HG02852 (cell line): ENCODE results near the gene PTPRD.

Experiments
- ATAC-seq: cut with Tn5 transposase; IDR thresholded peaks from one replicate; pipeline ENCODE4 v1.9.1; 2021; ENCODE audit warnings: mild to moderate bottlenecking, moderate library complexity; ENCODE audit not compliant: unreplicated experiment

PTPRD gene

DNA sequence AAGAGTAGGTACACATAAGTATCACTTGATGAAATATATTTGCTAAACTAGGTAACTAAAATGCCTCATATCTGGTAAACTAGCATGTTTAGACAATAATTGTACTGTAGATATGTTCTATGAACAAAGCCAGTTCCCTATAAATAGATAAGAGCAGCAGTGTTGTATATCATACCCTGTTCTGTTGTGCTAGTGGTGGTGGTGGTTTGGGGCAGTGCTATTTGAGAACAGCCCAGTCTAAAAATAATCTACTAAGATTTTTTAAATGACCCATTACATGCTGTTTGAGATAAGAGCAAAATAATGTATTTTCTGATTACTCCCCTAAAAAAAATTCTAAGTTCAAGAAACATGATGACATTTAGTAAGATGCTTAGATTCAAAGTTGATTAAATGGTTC lies 1984.0 kb downstream of the PTPRD start:
- no peak for ATAC-seq

- no peak for ATAC-seq
These were observed 1984.7 kb downstream of the PTPRD start for GRCh38 chr9:8627976-8628679.

- ATAC-seq, result no peak
These were observed 1989.9 kb downstream of the PTPRD start for GRCh38 chr9:8622871-8623270.

DNA sequence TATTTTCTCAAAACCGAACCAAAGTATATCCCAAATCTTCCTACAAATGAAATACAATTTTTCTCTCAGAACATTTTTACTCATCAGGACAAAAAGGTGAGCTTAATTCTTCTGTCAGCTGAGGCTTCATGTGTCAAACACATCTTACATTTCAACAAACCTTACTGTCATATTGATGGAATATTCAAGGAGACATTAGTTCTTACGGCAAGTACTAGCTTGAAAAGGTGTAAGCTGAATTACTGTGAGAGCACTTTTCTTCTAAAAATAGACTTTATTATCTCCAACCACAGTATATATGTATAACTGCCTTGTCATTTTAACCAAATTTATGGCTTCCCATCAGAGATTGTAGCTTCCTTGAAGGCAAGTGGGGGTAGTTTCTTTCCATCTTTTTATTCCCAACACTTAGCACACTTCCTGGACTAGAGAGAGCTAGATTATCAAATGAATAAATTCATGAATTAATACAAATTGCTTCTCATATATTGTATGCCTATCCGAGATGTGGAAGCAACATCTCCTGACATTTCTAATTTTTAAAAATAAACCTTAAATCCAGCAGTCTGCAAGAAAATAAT lies 1990.5 kb downstream of the PTPRD start:
- ATAC-seq, result no peak

- no peak for ATAC-seq
These were observed 1991.4 kb downstream of the PTPRD start for GRCh38 chr9:8621416-8621815.

DNA sequence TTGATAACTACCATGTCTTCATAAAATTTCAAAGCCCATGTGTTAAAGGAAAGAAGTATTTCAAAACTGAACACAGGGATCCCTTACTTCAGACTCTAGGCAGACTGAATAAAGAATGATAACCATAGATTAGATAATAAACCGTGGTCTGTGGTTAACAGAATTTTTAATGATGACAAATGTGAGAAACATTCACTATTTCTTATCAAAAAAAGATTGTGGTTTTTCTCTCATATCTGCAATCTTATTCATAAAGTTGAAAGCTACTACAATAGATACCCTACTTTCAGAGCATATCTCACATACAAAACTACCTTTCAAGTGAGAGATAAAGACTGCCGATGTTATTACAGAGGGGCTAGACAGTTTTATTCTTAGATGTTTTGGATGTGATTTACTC lies 1996.4 kb downstream of the PTPRD start:
- ATAC-seq, result no peak

DNA sequence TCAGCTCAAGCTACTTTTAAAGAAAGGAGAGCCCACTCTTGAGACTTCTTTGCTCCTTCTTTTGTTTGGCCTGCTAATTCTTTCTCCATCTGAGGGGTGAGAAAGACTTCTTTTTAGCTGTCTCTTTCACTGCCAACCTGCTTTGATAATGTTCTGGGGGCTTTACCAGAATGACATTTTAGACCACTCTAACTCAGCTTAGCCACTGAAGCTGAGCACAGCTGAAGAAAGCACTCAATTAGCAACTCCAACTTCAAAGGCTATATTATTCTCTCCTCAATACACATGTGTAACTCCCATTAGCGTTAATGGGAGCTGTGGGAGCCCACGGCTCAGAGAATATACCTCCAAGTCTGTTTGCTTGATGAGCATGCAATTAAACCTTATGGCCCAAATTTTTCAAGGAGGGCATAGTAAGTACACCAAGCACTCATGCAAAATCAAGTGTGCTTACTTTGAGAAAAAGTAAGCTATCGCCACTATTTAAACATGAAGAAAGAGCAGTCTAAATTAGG lies 1997.8 kb downstream of the PTPRD start:
- no peak for ATAC-seq

DNA sequence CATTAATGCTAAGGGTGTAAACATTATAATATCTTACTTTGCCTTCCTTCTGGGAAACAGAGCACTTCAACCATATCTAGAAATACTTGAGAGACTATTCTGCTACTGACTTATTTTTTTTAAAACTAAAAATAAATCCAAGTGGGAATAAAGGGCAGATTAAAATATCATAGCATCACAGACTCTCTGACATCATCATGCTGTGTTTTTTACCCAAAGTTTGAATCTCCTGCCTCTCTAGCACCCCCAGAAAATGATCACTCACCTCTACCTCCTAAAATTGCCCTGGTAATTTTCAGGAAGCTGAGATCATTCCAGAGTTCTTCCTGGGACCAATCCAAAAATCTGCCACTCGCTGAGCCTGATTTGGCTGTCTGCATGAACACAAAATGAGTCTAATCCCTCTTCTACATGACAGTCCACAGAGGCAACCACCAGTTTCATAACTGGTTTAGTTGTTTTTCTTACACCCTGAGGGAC lies 1999.4 kb downstream of the PTPRD start:
- ATAC-seq, result no peak

DNA sequence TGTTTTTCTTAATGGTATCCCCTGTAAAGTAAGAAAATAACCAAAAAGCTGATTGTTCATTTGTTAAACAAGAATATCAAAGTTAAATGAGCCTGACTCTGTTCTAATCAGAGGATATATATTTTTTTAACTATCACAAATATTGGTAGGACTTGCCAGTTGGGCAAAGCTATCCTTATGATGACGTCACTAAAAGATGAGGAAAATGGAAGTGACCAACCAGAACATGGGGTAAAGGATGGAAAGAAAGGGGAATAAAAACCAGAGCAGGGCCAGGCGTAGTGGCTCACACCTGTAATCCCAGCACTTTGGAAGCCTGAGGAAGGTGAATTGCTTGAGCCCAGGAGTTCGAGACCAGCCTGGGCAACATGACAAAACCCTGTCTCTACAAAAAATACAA lies 2001.6 kb downstream of the PTPRD start:
- no peak for ATAC-seq

GRCh38 chr9:8610256-8610655 lies 2002.5 kb downstream of the PTPRD start:
- no peak for ATAC-seq

DNA sequence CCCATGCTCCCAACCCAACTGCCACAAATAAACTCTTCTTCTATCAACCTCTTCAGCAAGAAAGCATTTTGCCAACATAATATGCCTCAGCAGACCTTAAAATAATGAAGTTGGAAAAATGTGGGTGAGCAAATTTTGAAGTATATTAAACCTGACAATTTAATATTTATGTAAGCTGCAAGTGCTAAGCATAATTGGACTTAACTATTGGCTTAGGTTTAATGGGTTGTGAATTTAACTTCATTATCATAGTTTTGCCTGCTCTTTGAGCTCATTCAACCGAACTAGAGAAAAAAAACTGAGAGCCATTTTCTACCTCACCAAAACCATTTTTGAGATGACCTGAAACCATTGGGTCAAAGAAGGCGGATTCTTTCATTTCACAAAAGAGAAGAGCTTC lies 2007.7 kb downstream of the PTPRD start:
- ATAC-seq, result no peak

- no peak for ATAC-seq
These were observed 2008.6 kb downstream of the PTPRD start for GRCh38 chr9:8604201-8604600.

DNA sequence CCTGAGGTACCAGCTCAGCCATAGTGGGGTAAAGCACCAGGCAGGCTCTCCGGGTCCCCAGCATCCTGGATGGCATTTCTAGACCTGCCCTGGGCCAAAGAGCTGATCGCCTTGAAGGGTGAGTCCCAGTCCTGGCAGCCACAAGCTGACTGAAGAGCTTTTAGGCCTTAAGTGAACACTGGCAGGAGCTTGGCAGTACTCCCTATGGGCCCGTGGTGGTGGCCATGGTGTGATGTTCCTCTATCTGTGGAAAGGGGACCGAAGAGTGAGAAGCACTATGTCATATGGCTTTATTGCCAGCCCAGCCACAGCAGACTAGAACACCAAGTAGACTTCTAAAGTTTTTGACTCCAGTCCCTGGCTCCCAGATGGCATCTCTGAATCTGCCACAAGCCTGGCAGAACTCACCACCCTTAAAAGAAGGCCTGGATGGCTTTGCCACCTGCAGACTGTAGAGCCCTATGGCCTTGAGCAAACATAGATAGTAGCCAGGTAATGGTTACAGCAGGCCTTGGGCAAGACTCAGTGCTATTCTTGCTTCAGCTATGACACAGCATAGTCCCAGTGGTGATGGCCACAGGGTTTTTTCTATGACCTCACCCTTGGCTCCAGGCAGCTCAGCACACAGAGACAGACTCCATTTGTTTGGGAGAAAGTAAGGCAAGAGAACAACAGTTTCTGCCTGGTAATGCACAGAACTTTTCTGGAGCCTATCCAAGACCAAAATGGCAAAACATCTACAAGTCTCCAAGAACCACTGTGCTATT lies 2011.7 kb downstream of the PTPRD start:
- no peak for ATAC-seq

GRCh38 chr9:8599937-8600336 lies 2012.9 kb downstream of the PTPRD start:
- ATAC-seq, result no peak

- no peak for ATAC-seq
These were observed 2023.3 kb downstream of the PTPRD start for GRCh38 chr9:8589476-8589875.

- no peak for ATAC-seq
These were observed 2027.8 kb downstream of the PTPRD start for GRCh38 chr9:8585036-8585435.

DNA sequence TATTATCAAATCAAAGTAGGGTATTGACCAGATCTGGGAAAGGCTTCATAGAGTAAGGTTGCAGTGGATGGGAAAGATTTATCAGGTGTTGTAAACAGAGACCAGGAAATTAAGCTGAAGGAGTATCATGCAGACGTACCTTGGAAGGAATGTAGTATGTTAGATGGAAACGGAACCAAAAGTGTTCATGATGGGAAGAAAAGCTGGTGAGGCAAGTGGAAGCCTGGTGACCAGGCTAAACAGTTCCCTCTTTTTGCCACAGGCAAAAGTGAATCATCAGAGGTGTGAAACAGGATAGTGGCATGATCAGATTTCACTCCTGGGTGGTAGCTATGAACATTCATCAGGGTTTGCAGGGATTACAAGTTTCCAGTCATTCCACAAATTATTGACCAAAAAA lies 2033.1 kb downstream of the PTPRD start:
- no peak for ATAC-seq

DNA sequence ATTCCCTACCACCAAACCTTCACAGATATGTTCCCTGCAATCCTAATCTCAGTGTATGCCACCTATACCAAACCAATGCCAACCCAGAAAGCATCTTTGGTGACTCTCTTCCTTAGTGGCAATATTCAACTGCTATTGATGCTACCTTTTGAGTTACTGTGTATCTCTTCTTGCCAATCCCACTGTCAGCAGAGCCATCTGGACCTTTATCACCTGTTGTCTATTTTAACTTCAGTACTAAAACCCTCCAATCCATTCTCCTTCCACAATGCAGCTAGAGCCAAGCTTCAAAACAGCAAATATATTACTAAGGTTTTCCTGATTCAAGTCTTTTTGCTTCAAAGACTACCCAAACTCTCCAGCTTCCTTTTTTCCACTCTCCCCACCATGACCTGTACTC lies 2036.1 kb downstream of the PTPRD start:
- ATAC-seq, result no peak

DNA sequence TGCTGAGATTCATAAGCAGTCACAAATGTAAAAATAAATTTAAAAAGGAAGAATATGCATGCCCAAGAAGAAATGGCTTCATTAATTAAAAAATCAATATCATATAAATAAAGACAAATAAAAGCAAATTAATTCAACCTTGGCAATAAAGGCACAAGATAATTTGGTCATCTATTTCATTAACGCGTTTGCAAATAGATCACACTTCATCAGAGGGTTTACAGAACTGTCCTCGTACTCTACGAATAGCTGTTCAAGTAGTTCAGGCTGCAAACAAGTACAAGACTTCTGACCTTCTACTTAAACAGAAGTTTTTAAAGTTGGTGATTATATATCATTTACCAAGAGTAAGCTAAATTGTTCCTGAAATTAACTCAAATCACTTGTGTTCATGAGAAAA lies 2038.0 kb downstream of the PTPRD start:
- no peak for ATAC-seq

DNA sequence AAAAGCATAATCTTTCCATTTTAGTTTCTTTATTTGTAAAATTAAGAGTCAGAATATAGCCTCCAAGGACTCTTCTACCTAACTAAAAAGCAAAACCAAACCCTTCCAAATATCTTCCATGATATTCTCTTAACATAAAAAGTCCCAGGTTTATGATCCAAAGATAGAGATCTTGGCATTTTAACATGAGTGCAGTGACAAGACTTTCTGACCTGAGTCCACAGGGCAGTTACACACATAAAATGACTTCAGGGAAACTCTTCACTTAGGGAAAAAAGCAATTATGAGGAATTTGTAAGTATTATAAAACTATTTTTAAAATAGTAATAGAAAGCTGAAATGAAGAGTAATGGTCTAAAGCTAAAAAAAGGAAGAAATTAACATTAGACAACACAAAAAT lies 2040.6 kb downstream of the PTPRD start:
- ATAC-seq, result no peak

DNA sequence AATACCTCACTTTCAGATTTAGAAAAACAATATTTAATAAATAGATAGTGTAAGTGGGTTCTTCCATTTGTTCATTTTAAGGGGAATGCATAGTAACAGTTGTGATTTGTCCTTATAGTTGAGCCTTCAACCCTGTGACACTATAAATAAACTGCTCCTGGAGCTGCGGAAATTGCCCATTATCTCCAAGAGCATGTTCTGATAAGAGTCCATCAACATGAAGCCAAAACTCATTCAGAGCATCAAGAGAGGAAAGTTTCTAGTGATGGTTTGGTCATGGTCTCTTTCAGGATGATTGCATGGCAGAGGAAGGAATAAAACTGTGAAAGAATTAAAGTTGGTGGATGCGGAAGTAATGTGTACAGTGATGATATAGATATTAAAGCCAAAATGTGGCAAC lies 2041.2 kb downstream of the PTPRD start:
- ATAC-seq, result no peak

- ATAC-seq, result no peak
These were observed 2042.0 kb downstream of the PTPRD start for GRCh38 chr9:8570776-8571175.
